Endothelial cell of umbilical vein (primary cell): ENCODE results near the gene ULK2.

Experiments
- CTCF ChIP-seq, 2 donors: IDR thresholded peaks; 1 replicate in 1 of 2; 2 replicates in 1 of 2; pipeline ENCODE4 v1.5.1; 2011; ENCODE audit warnings: low read length in 2 of 2, mild to moderate bottlenecking in 2 of 2, moderate library complexity in 2 of 2, control low read depth in 1 of 2, inconsistent platforms in 1 of 2, low read depth in 1 of 2; ENCODE audit not compliant: insufficient read depth in 1 of 2; ENCODE audit errors: extremely low read depth in 1 of 2
- EZH2 ChIP-seq: IDR thresholded peaks from 2 replicates; pipeline ENCODE4 v1.6.1; 2012; ENCODE audit warnings: borderline replicate concordance, low read depth, mild to moderate bottlenecking, moderate library complexity, low read length, inconsistent platforms; ENCODE audit not compliant: severe bottlenecking
- MAX ChIP-seq: IDR thresholded peaks from 2 replicates; pipeline ENCODE4 v1.6.1; 2011; ENCODE audit not compliant: insufficient read depth, insufficient read length
- MYC ChIP-seq: IDR thresholded peaks from one replicate; pipeline ENCODE4 v1.6.1; 2011; ENCODE audit warnings: mild to moderate bottlenecking, low read depth, low read length
- POLR2A ChIP-seq: IDR thresholded peaks from 2 replicates; pipeline ENCODE4 v1.6.1; 2012; ENCODE audit warnings: low read depth, mild to moderate bottlenecking, control low read depth, low read length
- POLR2AphosphoS5 ChIP-seq: IDR thresholded peaks from 2 replicates; pipeline ENCODE4 v1.6.1; 2012; ENCODE audit warnings: low read depth, mild to moderate bottlenecking, control low read depth, low read length, moderate library complexity; ENCODE audit not compliant: insufficient read depth

- TF ChIP-seq EZH2 (no peak), CTCF (IDR thresholded peaks at IDR 0.05; ENCODE audit: extremely low read depth in 1 of 2, insufficient read depth in 1 of 2, low read depth in 1 of 2, low read length in 2 of 2) (no peak), POLR2A (no peak), MAX (no peak), MYC (no peak), POLR2AphosphoS5 (no peak)
Measured at GRCh38 chr17:19731626-19732025, 136.1 kb downstream of the ULK2 start.
